HG03457 (cell line): ENCODE data around the gene CTNNAL1.
"Not testable (repeated sequence)": the region's sequence is repeated elsewhere in the genome, so short reads cannot be mapped to it uniquely, and the experiment has no call there.

Experiments used
- ATAC-seq: cut with Tn5 transposase; IDR thresholded peaks from one replicate; pipeline ENCODE4 v1.9.1; 2021; ENCODE audit warnings: moderate number of reproducible peaks; ENCODE audit not compliant: unreplicated experiment

CTNNAL1 gene

GRCh38 chr9:108933718-108934322, 79.5 kb downstream of the CTNNAL1 start, which contains the start of gene ELP1:
Gene ELP1 (minus strand): TSS chr9:108934124. CDS start chr9:108931146, 2,978 bp downstream.
- ATAC-seq, result peak; percentile 79

- no peak for ATAC-seq
Observed at GRCh38 chr9:108933231-108933717, 80.0 kb downstream of the CTNNAL1 start.

- no peak for ATAC-seq
Observed at GRCh38 chr9:108928386-108928785, 84.9 kb downstream of the CTNNAL1 start.

DNA sequence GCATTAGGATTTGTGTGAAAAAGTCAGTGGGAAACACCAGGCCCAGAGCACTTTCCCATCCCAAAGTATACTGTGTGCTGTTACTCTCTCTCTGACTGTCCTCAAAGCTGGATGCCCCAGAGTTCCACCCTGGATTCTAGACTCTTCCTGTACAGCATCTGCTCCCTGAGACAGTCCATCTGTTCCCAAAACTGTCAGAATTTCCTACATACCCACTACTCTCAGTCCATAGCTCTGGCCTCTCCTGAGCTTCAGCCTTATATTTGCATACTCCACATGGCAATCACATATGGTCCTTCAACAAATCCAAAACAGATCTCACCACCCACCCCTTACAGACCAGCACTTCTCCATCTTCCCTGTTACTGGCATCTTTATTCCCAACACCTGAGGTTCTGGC, 88.8 kb downstream of the CTNNAL1 start:
- ATAC-seq, result no peak

DNA sequence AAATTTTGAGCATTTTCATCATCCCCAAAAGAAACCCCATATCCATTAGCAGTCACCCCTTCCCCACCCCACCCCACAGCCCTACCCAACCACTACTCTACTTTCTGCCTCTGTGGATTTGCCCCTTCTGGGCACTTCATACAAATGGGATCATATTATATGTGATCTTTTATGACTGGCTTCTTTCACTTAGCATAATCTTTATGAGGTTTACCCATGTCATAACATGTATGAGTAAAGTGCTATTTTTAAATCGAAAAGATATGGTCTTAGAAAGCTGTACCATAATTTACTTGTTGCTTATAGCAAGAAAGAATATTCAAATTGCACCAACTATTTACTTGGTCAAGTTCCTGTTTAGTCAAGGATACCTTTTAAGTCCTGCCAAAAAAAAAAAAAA, 92.1 kb downstream of the CTNNAL1 start:
- no peak for ATAC-seq

GRCh38 chr9:108920401-108920800, 92.9 kb downstream of the CTNNAL1 start:
- not testable (repeated sequence) for ATAC-seq

DNA sequence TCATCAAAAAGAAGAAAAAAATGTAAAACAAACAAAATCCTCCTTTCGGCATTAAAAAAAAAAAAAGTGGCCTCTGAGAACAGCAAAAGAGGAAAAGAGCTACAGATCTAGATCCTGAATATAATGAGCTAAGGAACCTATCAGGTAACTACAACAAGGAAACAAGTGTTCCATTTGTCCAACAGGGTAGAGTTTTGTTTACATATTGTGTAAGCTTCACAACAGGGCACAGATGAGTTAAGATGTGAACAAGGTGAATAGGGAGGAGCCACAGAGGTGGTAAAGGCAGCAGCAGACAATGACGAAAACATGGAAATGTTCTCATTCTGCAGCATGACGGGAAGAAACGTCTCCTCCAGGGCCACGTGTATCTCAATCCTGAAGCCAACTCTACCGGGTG, 93.8 kb downstream of the CTNNAL1 start:
- ATAC-seq, result no peak

- ATAC-seq, result no peak
Observed at GRCh38 chr9:108913391-108913790, 99.9 kb downstream of the CTNNAL1 start.

- no peak for ATAC-seq
Observed at GRCh38 chr9:108911820-108912219, 101.5 kb downstream of the CTNNAL1 start.

DNA sequence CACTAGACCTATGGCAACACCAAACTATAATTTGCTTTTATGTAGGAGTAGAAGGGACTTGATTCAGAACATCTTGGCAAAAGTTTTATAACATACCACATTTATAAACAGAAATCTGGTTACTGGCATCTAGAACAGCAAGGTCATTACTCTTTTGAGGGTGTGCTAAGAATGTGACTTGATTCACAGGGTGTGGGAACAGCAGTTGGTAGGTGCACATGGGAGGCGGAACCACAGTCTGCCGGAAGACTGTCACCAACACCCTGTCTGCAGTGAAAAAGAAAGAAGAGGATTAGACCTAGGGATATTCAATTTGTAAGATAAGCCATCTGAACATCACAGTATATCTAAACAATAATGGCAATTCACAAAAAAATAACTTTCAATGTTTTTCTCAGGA, 102.4 kb downstream of the CTNNAL1 start:
- no peak for ATAC-seq

- no peak for ATAC-seq
Observed at GRCh38 chr9:108910402-108910801, 102.9 kb downstream of the CTNNAL1 start.

GRCh38 chr9:108905494-108905893, 107.8 kb downstream of the CTNNAL1 start:
- no peak for ATAC-seq

- ATAC-seq, result no peak
Observed at GRCh38 chr9:108904161-108904560, 109.1 kb downstream of the CTNNAL1 start.

GRCh38 chr9:108903420-108904103, 109.7 kb downstream of the CTNNAL1 start:
- ATAC-seq, result no peak

- no peak for ATAC-seq
Observed at GRCh38 chr9:108900176-108900575, 113.1 kb downstream of the CTNNAL1 start.

DNA sequence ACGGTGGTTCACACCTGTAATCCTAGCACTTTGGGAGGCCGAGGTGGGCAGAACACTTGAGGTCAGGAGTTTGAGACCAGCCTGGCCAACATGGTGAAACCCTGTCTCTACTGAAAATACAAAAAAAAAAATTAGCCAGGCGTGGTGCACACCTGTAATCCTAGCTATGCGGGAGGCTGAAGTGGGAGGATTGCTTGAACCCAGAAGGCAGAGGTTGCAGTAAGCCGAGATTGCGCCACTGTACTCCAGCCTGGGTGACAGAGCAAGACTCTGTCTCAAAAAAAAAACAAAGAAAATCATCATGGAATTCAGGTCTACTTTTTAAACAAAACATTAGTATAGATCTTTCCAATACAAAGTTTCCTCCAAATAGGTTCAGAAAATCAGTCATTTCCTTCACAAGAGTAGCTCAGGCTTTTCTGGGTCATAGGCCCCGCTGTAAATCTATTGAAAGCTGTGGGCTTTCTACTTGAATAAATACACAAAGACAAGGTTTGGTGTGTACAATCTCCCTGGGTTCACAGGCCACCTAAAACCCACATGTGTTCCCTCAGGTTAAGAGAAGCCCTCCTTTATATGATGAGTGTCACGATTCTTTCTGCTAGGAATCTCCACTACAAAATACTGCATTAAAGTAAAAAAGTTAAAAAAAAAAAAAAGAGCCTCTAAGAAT, 114.1 kb downstream of the CTNNAL1 start:
- not testable (repeated sequence) for ATAC-seq

- ATAC-seq, result no peak
Observed at GRCh38 chr9:108897324-108898096, 115.8 kb downstream of the CTNNAL1 start.

DNA sequence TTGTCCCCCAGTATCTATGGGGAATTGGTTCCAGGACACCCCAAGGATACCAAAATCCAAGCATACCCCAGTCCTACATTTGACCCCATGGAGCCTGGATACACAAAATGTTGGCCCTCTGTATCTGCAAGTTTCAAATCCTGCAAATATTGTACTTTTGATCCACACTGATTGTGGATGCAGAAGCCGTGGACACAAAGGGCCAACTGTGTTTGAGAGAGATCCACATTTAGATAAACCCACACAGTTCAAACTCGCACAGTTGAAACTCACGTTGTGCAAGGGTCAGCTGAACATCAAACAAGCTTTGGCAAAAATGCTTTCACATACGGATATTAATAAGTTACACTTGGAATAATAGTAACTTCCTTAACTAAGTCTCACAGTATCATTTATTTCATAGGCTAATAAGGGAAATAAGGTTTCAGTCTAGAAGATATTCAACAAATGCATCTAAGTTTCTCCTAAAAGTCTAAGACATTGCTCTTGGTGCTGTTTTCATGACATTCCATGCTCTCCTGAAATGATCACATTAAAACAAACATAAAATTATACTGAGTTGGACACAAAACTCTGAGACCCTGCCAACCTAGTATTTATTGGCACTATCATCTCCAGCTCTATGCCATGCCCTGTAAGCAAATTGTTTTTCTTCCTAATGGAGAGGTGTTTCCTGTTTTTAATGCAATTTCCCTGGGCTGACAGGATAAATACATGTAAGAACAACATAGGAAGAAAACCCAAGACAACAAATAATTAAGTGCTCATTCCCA, 118.9 kb downstream of the CTNNAL1 start:
- ATAC-seq, result no peak
